ENCODE data around the gene UXS1.

DNA sequence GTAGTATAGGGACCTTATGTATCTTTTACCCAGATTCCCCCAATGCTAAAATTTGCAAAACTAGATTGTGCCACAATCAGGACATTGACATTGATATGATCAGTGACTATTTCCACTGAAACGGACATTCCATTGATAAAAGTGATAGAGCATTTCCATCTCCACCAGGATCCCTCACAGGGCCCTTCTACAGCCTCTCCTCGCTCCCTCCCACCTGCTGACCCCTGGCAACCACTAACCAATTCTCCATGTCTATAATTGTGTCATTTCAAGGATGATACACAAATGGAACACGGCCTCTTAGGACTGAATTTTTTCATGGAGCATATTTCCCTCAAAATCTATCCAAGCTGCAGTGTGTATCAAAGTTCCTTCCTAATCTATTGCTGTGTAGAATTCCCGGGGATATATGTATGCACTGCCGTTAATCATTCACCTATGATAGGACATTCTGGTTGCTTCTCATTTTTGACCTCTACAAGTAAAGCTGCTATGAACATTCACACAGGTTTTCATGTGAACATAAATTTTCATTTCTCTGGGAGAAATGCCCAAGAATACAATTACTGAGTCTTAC is 67.3 kb downstream of the UXS1 start:
- no peak for TF ChIP-seq CTCF (IDR thresholded peaks at IDR 0.05; ENCODE audit: control extremely low read depth in 1 of 3, insufficient read depth in 1 of 3, low read depth in 1 of 3, low read length in 3 of 3)
- TF ChIP-seq POLR2AphosphoS5 (IDR thresholded peaks at IDR 0.05; ENCODE audit: low read depth, low read length), result no peak
- no peak for TF ChIP-seq KDM1A (IDR thresholded peaks at IDR 0.05; ENCODE audit: borderline replicate concordance, low read length)
- no peak for TF ChIP-seq MAX (IDR thresholded peaks at IDR 0.05)
- TF ChIP-seq ATF3 (IDR thresholded peaks at IDR 0.05; ENCODE audit: insufficient read depth, low read depth, low read length), result no peak
- no peak for TF ChIP-seq SP2 (IDR thresholded peaks at IDR 0.05; ENCODE audit: low read length)
- no peak for TF ChIP-seq FOSL1 (IDR thresholded peaks at IDR 0.05; ENCODE audit: insufficient read depth, low read depth, low read length)
- no peak for TF ChIP-seq RFX5 (IDR thresholded peaks at IDR 0.05; ENCODE audit: borderline replicate concordance, low read depth, low read length)
- TF ChIP-seq POLR2A (IDR thresholded peaks at IDR 0.05; ENCODE audit: control extremely low read depth in 1 of 2, low read depth in 2 of 2, low read length in 2 of 2), result no peak
- no peak for TF ChIP-seq TAF1 (IDR thresholded peaks at IDR 0.05; ENCODE audit: low read depth, low read length)
- no peak for TF ChIP-seq RNF2 (IDR thresholded peaks at IDR 0.05; ENCODE audit: borderline replicate concordance, low read depth, low read length, missing control alignments, poor library complexity, severe bottlenecking)
- no peak for TF ChIP-seq ATF2 (IDR thresholded peaks at IDR 0.05; ENCODE audit: low read length)

Data from H1 (cell line).